Nephron (organoid): Measurements from ENCODE around the gene CRACDL.
"Not testable (repeated sequence)": the region's sequence is repeated elsewhere in the genome, so short reads cannot be mapped to it uniquely, and the experiment has no call there.

Source experiments
- H3K27ac Mint-ChIP-seq, 3 experiments: 2 replicates each; pipeline ENCODE4 v1.8.0; 2020; ENCODE audit warnings: mixed read lengths in 3 of 3, mild to moderate bottlenecking in 2 of 3, moderate library complexity in 1 of 3
- H3K27me3 Mint-ChIP-seq: 2 replicates; pipeline ENCODE4 v1.8.0; 2021; ENCODE audit warnings: low read depth, mild to moderate bottlenecking, moderate library complexity, mixed read lengths
- H3K36me3 Mint-ChIP-seq: 2 replicates; pipeline ENCODE4 v1.8.0; 2020; ENCODE audit warnings: low read depth, mixed read lengths
- H3K4me1 Mint-ChIP-seq: 2 replicates; pipeline ENCODE4 v1.8.0; 2020; ENCODE audit warnings: mixed read lengths
- H3K4me3 Mint-ChIP-seq, 3 experiments: 2 replicates each; pipeline ENCODE4 v1.8.0; 2020; ENCODE audit warnings: mild to moderate bottlenecking in 3 of 3, mixed read lengths in 3 of 3, moderate library complexity in 2 of 3
- H3K9me3 Mint-ChIP-seq: 2 replicates; pipeline ENCODE4 v1.8.0; 2020; ENCODE audit warnings: mixed read lengths
- CTCF ChIP-seq, 3 experiments: fragments of 200-600 bp; sonication (generic); IDR thresholded peaks; one replicate each; pipeline ENCODE4 v1.5.0; 2021; ENCODE audit warnings: antibody characterized with exemption in 3 of 3; ENCODE audit not compliant: unreplicated experiment in 3 of 3

Gene CRACDL

GRCh38 chr2:98757904-98758421, 178.1 kb downstream of the CRACDL start:
- Mint-ChIP-seq H3K9me3 (no peaks in the 10 kb centered on the region), H3K4me3 (peak overlapping the region in 1 of 3 experiments; percentile 34), H3K27ac (peak overlapping the region in 1 of 3 experiments; percentile 37), H3K27me3 (peaks cover 4% of the 10 kb centered on the region), H3K36me3 (no peaks in the 10 kb centered on the region), H3K4me1 (peaks cover 8% of the 10 kb centered on the region)
- no peak for TF ChIP-seq CTCF (IDR thresholded peaks at IDR 0.05; ENCODE audit: unreplicated experiment in 3 of 3)

GRCh38 chr2:98753801-98754200, 182.2 kb downstream of the CRACDL start:
- TF ChIP-seq CTCF (IDR thresholded peaks at IDR 0.05; ENCODE audit: unreplicated experiment in 3 of 3), result no peak
- H3K27me3 Mint-ChIP-seq, result peaks cover 6% of the 10 kb centered on the region

GRCh38 chr2:98752711-98753110, 183.3 kb downstream of the CRACDL start:
- not testable (repeated sequence) for H3K4me3 Mint-ChIP-seq, H3K36me3 Mint-ChIP-seq, H3K9me3 Mint-ChIP-seq, H3K27me3 Mint-ChIP-seq, H3K4me1 Mint-ChIP-seq, H3K27ac Mint-ChIP-seq

More at GRCh38 chr2:98753801-98754200, 182.2 kb downstream of the CRACDL start:
- Mint-ChIP-seq H3K36me3 (no peaks in the 10 kb centered on the region), H3K9me3 (no peaks in the 10 kb centered on the region), H3K4me3 (no peak overlapping the region), H3K27ac (no peak overlapping the region), H3K4me1 (peaks cover 8% of the 10 kb centered on the region)

GRCh38 chr2:98751748-98752147, 184.3 kb downstream of the CRACDL start:
- H3K4me1 Mint-ChIP-seq, result no peaks in the 10 kb centered on the region
- TF ChIP-seq CTCF (IDR thresholded peaks at IDR 0.05; ENCODE audit: unreplicated experiment in 3 of 3), result no peak
- H3K36me3 Mint-ChIP-seq, result no peaks in the 10 kb centered on the region
- no peaks in the 10 kb centered on the region for H3K9me3 Mint-ChIP-seq
- H3K27ac Mint-ChIP-seq, result no peak overlapping the region
- peaks cover 8% of the 10 kb centered on the region for H3K27me3 Mint-ChIP-seq
- no peak overlapping the region for H3K4me3 Mint-ChIP-seq

- H3K27ac Mint-ChIP-seq, result no peak overlapping the region
- H3K4me1 Mint-ChIP-seq, result no peaks in the 10 kb centered on the region
- TF ChIP-seq CTCF (IDR thresholded peaks at IDR 0.05; ENCODE audit: unreplicated experiment in 3 of 3), result no peak
- H3K27me3 Mint-ChIP-seq, result peaks cover 8% of the 10 kb centered on the region
- no peaks in the 10 kb centered on the region for H3K9me3 Mint-ChIP-seq
- H3K4me3 Mint-ChIP-seq, result no peak overlapping the region
- no peaks in the 10 kb centered on the region for H3K36me3 Mint-ChIP-seq
Measured at GRCh38 chr2:98750593-98751282, 185.3 kb downstream of the CRACDL start.

GRCh38 chr2:98749066-98749450, 187.0 kb downstream of the CRACDL start:
- H3K36me3 Mint-ChIP-seq, result no peaks in the 10 kb centered on the region
- no peaks in the 10 kb centered on the region for H3K4me1 Mint-ChIP-seq
- peaks cover 7% of the 10 kb centered on the region for H3K27me3 Mint-ChIP-seq
- TF ChIP-seq CTCF (IDR thresholded peaks at IDR 0.05; ENCODE audit: unreplicated experiment in 3 of 3), result no peak
- H3K27ac Mint-ChIP-seq, result no peak overlapping the region
- H3K9me3 Mint-ChIP-seq, result no peaks in the 10 kb centered on the region
- no peak overlapping the region for H3K4me3 Mint-ChIP-seq
